ENCODE measurements around the gene BEGAIN. TPM values are rescaled to one million over a fixed set of nuclear protein-coding genes. Genes with fewer than 3 reads are reported as not detected.

Gene BEGAIN
- total RNA-seq, 3 donors from 2014 or later, result 0.64 to 4.1 (median 2.0) TPM

DNA sequence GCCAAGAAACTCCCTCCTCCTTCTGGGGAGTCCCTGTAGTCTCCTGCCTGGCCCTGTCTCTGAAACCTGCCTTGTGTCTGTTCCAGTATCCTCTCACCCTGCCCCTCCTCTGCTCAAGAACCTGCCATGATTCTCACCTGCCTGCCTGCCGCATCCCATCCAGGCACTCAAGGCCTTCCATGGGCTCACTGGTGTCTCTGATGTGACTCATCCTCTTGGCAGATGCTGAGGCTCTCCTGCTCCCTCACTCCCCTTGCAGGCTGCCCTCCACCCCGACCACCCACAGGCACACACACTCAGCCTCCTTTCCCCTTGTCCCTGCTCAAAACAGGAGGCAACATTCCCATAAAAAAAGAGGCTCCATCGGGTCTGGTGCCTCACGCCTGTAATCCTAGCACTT is 5.8 kb upstream of the BEGAIN start:
- Histone ChIP-seq H3K36me3 (no peaks in the 10 kb centered on the region), H3K27ac (no peak overlapping the region), H3K4me1 (no peaks in the 10 kb centered on the region), H3K4me3 (no peak overlapping the region), H3K27me3 (peaks cover 0 to 2% of the 10 kb centered on the region in 2 donors), H3K9me3 (no peaks in the 10 kb centered on the region)
- intact Hi-C loops (cut with DNase I; ENCODE audit: low total_unique reads), result loop anchor here (5.0 kb wide), 1 partner anchor 836 kb away; no protein-coding TSS in a partner anchor
- TF ChIP-seq POLR2AphosphoS5 (IDR thresholded peaks at IDR 0.05), result no peak
- TF ChIP-seq, protein P1, sequence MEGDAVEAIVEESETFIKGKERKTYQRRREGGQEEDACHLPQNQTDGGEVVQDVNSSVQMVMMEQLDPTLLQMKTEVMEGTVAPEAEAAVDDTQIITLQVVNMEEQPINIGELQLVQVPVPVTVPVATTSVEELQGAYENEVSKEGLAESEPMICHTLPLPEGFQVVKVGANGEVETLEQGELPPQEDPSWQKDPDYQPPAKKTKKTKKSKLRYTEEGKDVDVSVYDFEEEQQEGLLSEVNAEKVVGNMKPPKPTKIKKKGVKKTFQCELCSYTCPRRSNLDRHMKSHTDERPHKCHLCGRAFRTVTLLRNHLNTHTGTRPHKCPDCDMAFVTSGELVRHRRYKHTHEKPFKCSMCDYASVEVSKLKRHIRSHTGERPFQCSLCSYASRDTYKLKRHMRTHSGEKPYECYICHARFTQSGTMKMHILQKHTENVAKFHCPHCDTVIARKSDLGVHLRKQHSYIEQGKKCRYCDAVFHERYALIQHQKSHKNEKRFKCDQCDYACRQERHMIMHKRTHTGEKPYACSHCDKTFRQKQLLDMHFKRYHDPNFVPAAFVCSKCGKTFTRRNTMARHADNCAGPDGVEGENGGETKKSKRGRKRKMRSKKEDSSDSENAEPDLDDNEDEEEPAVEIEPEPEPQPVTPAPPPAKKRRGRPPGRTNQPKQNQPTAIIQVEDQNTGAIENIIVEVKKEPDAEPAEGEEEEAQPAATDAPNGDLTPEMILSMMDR (IDR thresholded peaks at IDR 0.05), result no peak
- DNase-seq (ENCODE audit: low spot score in 2 of 2), result no peak

DNA sequence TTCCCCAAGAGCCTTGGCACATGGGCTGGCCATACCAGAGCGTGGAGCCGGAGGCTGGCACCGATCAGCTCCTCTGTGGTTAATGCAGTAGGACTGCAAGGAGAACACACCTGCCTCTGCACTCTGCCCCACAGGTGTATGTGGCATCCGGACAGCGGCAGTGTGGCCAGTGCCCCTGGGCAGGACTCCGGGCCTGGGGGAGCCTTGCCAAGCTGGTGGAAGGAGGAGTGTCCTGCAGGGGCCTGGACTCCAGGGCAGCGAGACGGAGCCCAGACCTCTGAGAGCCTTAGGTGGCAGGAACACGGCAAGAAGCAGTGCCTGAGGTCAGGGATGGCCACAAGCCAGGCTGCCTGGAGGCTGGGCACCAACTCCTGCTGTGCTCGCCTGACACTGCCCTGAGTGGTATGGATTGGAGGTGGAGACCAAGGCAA is 5.3 kb upstream of the BEGAIN start:
- TF ChIP-seq POLR2AphosphoS5 (IDR thresholded peaks at IDR 0.05) (no peak), POLR2A (IDR thresholded peaks at IDR 0.05) (no peak)
- TF ChIP-seq, protein P1 (IDR thresholded peaks at IDR 0.05), result no peak
- no peak overlapping the region for H3K4me3 ChIP-seq
- H3K27ac ChIP-seq, result no peak overlapping the region
- H3K9me3 ChIP-seq, result no peaks in the 10 kb centered on the region
- no peaks in the 10 kb centered on the region for H3K36me3 ChIP-seq
- peaks cover 0 to 5% of the 10 kb centered on the region in 2 donors for H3K27me3 ChIP-seq
- no peaks in the 10 kb centered on the region for H3K4me1 ChIP-seq
- intact Hi-C loops (cut with DNase I; ENCODE audit: low total_unique reads), result loop anchor here (5.0 kb wide), 1 partner anchor 835 kb away; no protein-coding TSS in a partner anchor
- DNase-seq (ENCODE audit: low spot score in 2 of 2), result no peak

DNA sequence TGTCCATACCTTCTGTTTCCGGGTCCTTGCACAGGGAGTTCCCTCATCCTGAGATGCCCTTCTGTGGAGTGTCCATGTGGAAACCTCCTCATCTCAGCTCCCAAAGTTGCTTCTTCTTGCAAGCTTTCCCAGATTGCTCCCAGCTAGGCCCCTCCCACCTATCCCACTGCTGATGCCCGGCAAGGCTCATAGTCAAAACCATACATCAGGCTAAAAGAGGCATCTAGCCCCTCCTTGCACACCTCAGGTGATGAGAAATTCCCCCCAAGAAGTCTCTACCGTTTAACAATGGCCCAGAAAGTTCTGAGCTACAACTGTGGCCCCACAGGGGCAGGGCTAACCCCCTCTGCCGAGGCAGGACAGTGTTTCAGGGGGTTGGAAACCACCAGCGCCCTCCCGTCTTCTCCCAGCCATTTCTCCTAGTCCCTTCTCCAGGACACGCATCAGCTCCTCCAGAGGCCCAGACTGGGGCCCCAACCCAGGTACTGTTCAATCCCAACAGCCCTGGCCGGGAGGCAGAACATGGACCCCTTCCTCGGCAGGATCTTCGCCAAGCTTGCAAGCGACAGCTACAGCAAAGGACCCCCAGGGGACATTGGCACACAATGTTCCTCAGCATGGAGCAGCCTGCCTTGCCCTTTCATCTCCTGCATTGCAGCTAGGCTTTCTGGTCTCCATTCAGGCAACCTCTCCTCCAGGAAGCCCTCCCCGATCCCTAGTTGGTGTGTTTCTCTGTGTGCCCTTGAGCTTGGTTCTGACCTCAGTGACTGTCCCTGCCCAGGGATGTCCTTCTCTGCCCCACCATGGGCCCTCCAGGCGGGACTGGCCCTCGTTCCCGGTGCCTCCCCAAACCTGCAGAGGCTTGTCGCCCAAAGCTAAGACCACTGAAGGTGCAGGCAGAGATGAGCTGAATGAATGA is 4.5 kb upstream of the BEGAIN start:
- no peaks in the 10 kb centered on the region for H3K9me3 ChIP-seq
- H3K4me1 ChIP-seq, result no peaks in the 10 kb centered on the region
- intact Hi-C loops (cut with DNase I; ENCODE audit: low total_unique reads), result loop anchor here (5.0 kb wide), 1 partner anchor 834 kb away; no protein-coding TSS in a partner anchor
- DNase-seq (ENCODE audit: low spot score in 2 of 2), result no peak
- peaks cover 0 to 5% of the 10 kb centered on the region in 2 donors for H3K27me3 ChIP-seq
- no peaks in the 10 kb centered on the region for H3K36me3 ChIP-seq
- no peak overlapping the region for H3K27ac ChIP-seq
- no peak overlapping the region for H3K4me3 ChIP-seq
- TF ChIP-seq POLR2AphosphoS5 (IDR thresholded peaks at IDR 0.05) (no peak), POLR2A (IDR thresholded peaks at IDR 0.05) (no peak)
- TF ChIP-seq, protein P1 (IDR thresholded peaks at IDR 0.05), result no peak

DNA sequence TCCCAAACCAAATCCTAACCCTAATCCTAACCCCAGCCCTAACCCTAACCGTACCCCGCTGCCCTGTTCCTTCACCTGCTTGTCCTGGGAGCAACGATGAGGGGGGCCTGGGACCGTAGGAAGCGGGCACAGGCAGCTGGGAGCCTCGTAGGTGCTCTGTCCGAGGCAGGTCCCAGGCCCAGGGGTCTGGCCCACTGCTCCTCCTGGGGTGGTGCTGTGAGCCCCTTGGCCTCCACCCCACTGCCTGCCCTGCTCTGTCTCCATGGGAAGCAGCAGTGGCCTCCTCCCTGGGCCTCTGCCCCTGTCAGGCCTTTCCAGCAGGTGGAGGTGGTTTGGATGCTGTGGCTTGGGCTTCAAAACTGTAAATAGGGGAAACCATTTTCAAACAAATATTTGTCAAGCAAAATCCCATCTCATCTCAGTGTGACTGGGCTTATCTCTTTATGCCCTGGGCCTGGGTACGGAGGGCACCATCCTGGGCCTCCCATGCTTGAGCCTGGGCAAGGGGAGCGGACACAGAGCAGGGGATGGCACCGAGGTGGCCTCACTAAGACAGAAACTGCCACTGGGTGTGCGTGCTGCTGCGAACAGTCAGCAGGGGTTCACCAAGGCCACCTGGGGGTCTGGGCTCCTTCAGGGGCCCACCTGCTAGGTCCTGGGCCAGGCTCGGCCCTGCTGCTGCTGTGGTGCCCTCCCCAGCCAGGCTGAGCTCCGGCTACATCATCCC is 3.7 kb upstream of the BEGAIN start:
- no peak overlapping the region for H3K4me3 ChIP-seq
- no peaks in the 10 kb centered on the region for H3K4me1 ChIP-seq
- no peak overlapping the region for H3K27ac ChIP-seq
- intact Hi-C loops (cut with DNase I; ENCODE audit: low total_unique reads), result loop anchor here (5.0 kb wide), 1 partner anchor 834 kb away; no protein-coding TSS in a partner anchor
- no peak for DNase-seq (ENCODE audit: low spot score in 2 of 2)
- no peak for TF ChIP-seq POLR2A (IDR thresholded peaks at IDR 0.05)
- no peak for TF ChIP-seq POLR2AphosphoS5 (IDR thresholded peaks at IDR 0.05)
- TF ChIP-seq, protein P1 (IDR thresholded peaks at IDR 0.05), result no peak
- H3K27me3 ChIP-seq, result peaks cover 0 to 9% of the 10 kb centered on the region in 2 donors
- no peaks in the 10 kb centered on the region for H3K9me3 ChIP-seq
- H3K36me3 ChIP-seq, result no peaks in the 10 kb centered on the region

All from breast epithelium (tissue), 4 donors.